GM23248 (cell line): ENCODE measurements around the gene CLDN20.

Source experiments
- EZH2 ChIP-seq: fragments of 200-600 bp; sonication (generic); IDR thresholded peaks from 2 replicates; pipeline ENCODE4 v1.6.1; 2018; ENCODE audit warnings: antibody characterized with exemption, mild to moderate bottlenecking; ENCODE audit not compliant: insufficient read depth, poor library complexity, severe bottlenecking
- EZH2phosphoT487 ChIP-seq: fragments of 200-600 bp; sonication (generic); IDR thresholded peaks from 2 replicates; pipeline ENCODE4 v1.6.1; 2018; ENCODE audit warnings: antibody characterized with exemption, moderate library complexity, mild to moderate bottlenecking, low read depth; ENCODE audit not compliant: insufficient read depth

DNA sequence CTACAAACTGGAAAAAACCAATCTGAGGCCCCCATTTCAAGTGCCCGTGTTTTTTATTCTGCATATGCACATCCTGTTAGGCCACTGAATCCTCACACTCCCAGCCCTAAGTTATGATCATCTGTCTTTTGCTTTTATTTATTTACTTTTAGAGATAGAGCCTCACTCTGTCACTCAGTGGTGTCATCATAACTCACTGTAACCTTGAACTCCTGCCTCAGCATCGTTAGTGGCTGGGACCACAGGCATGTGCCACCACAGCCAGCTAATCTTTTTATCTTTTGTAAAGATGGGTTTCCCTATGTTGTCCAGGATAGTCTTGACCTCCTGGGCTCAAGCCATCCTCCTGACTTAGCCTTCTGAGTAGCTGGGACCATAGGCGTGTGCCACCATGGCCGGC, 29.6 kb upstream of the CLDN20 start:
- no peak for TF ChIP-seq EZH2
- TF ChIP-seq EZH2phosphoT487, result no peak
